ENCODE measurements around the gene MACROD2. TPM values are rescaled to one million over a fixed set of nuclear protein-coding genes. Genes with fewer than 3 reads are reported as not detected.

MACROD2 gene
- total RNA-seq, 5 donors from 2014 or later (not counting 1 experiment from before 2014, with no cell fraction given) = 0.23 to 1.3 (median 0.51) TPM; not detected in 2

- Mint-ChIP-seq H3K4me1 (no peaks in the 10 kb centered on the region), H3K4me3 (no peak overlapping the region), H3K27ac (no peak overlapping the region), H3K27me3 (no peaks in the 10 kb centered on the region), H3K36me3 (no peaks in the 10 kb centered on the region), H3K9me3 (peaks cover 0 to 20% (median 10%) of the 10 kb centered on the region in 3 donors)
- DNase-seq (no peak), ATAC-seq (replicated peaks in 1 of 4) (no peak)
- no peak overlapping the region for H3K27ac ChIP-seq (ENCODE audit: low read length)
- no peak overlapping the region for H3K4me3 ChIP-seq (ENCODE audit: control insufficient read depth in 1 of 2, extremely low read depth in 1 of 2, low read length in 1 of 2)
- POLR2A ChIA-PET = no interaction called here
- H3K4me1 ChIP-seq (ENCODE audit: control insufficient read depth in 1 of 2, extremely low read depth in 1 of 2, insufficient read depth in 2 of 2, low read length in 2 of 2) = no peaks in the 10 kb centered on the region
- no peaks in the 10 kb centered on the region for H3K36me3 ChIP-seq (ENCODE audit: control insufficient read depth in 2 of 2, extremely low read depth in 1 of 2, insufficient read depth in 1 of 2, low read length in 1 of 2)
- no peaks in the 10 kb centered on the region for H3K9me3 ChIP-seq
- CTCF ChIA-PET = no interaction called here
- H3K27me3 ChIP-seq (replicated peaks in 1 of 2; ENCODE audit: control insufficient read depth in 2 of 2, extremely low read depth in 1 of 2, insufficient read depth in 2 of 2, low read length in 1 of 2) = no peaks in the 10 kb centered on the region
- no CpG with 5 or more reads among the region's 1 CpG for WGBS (ENCODE audit: insufficient coverage)
Measured at GRCh38 chr20:15199698-15200097, 1204.4 kb downstream of the MACROD2 start.

DNA sequence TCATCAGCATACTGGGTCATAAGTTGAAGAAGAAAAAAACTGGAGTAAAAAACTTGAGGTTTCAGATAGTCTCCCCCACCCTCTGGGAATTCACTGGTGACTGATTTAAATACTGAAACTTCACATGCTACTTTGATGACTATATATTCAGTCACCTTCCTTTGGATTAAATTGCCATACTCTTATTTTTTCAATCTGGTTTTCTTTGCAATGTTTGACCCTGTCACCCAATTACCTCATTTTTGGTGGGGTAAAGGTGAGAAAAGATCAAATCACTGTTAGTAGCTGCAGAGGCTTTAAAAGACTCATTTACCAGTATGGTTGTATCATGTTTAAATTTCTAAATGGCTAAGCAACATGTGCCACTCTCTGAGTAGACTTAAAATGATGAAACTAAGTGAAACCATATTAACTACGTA, 1204.8 kb downstream of the MACROD2 start:
- Histone ChIP-seq H3K36me3 (ENCODE audit: control insufficient read depth in 2 of 2, extremely low read depth in 1 of 2, insufficient read depth in 1 of 2, low read length in 1 of 2) (no peaks in the 10 kb centered on the region), H3K27ac (ENCODE audit: low read length) (no peak overlapping the region), H3K9me3 (no peaks in the 10 kb centered on the region), H3K4me1 (ENCODE audit: control insufficient read depth in 1 of 2, extremely low read depth in 1 of 2, insufficient read depth in 2 of 2, low read length in 2 of 2) (no peaks in the 10 kb centered on the region), H3K4me3 (ENCODE audit: control insufficient read depth in 1 of 2, extremely low read depth in 1 of 2, low read length in 1 of 2) (no peak overlapping the region), H3K27me3 (replicated peaks in 1 of 2; ENCODE audit: control insufficient read depth in 2 of 2, extremely low read depth in 1 of 2, insufficient read depth in 2 of 2, low read length in 1 of 2) (no peaks in the 10 kb centered on the region)
- WGBS (ENCODE audit: insufficient coverage) = 60% methylated on average over 1 of the region's 1 CpG
- no peak for DNase-seq
- Mint-ChIP-seq H3K36me3 (no peaks in the 10 kb centered on the region), H3K27me3 (no peaks in the 10 kb centered on the region), H3K9me3 (peaks cover 0 to 20% (median 13%) of the 10 kb centered on the region in 3 donors), H3K27ac (no peak overlapping the region), H3K4me3 (no peak overlapping the region), H3K4me1 (no peaks in the 10 kb centered on the region)
- ATAC-seq (replicated peaks in 1 of 4) = no peak
- POLR2A ChIA-PET = no interaction called here
- CTCF ChIA-PET = no interaction called here

GRCh38 chr20:15201602-15202001, 1206.3 kb downstream of the MACROD2 start:
- Histone ChIP-seq H3K4me3 (ENCODE audit: control insufficient read depth in 1 of 2, extremely low read depth in 1 of 2, low read length in 1 of 2) (no peak overlapping the region), H3K27me3 (replicated peaks in 1 of 2; ENCODE audit: control insufficient read depth in 2 of 2, extremely low read depth in 1 of 2, insufficient read depth in 2 of 2, low read length in 1 of 2) (no peaks in the 10 kb centered on the region), H3K36me3 (ENCODE audit: control insufficient read depth in 2 of 2, extremely low read depth in 1 of 2, insufficient read depth in 1 of 2, low read length in 1 of 2) (no peaks in the 10 kb centered on the region), H3K4me1 (ENCODE audit: control insufficient read depth in 1 of 2, extremely low read depth in 1 of 2, insufficient read depth in 2 of 2, low read length in 2 of 2) (no peaks in the 10 kb centered on the region), H3K9me3 (no peaks in the 10 kb centered on the region), H3K27ac (ENCODE audit: low read length) (no peak overlapping the region)
- CTCF ChIA-PET = no interaction called here
- POLR2A ChIA-PET = no interaction called here
- no peaks in the 10 kb centered on the region for H3K36me3 Mint-ChIP-seq
- no peaks in the 10 kb centered on the region for H3K27me3 Mint-ChIP-seq
- peaks cover 0 to 19% (median 14%) of the 10 kb centered on the region in 3 donors for H3K9me3 Mint-ChIP-seq
- DNase-seq (no peak), ATAC-seq (replicated peaks in 1 of 4) (no peak)
- no peak overlapping the region for H3K27ac Mint-ChIP-seq
- no peaks in the 10 kb centered on the region for H3K4me1 Mint-ChIP-seq
- WGBS (ENCODE audit: insufficient coverage) = no CpG with 5 or more reads among the region's 1 CpG
- no peak overlapping the region for H3K4me3 Mint-ChIP-seq

- H3K27me3 Mint-ChIP-seq = no peaks in the 10 kb centered on the region
- no peak overlapping the region for H3K4me3 Mint-ChIP-seq
- ChIA-PET POLR2A (no interaction called here), CTCF (no interaction called here)
- Histone ChIP-seq H3K9me3 (no peaks in the 10 kb centered on the region), H3K27ac (ENCODE audit: low read length) (no peak overlapping the region), H3K4me3 (ENCODE audit: control insufficient read depth in 1 of 2, extremely low read depth in 1 of 2, low read length in 1 of 2) (no peak overlapping the region), H3K27me3 (replicated peaks in 1 of 2; ENCODE audit: control insufficient read depth in 2 of 2, extremely low read depth in 1 of 2, insufficient read depth in 2 of 2, low read length in 1 of 2) (no peaks in the 10 kb centered on the region), H3K36me3 (ENCODE audit: control insufficient read depth in 2 of 2, extremely low read depth in 1 of 2, insufficient read depth in 1 of 2, low read length in 1 of 2) (no peaks in the 10 kb centered on the region), H3K4me1 (ENCODE audit: control insufficient read depth in 1 of 2, extremely low read depth in 1 of 2, insufficient read depth in 2 of 2, low read length in 2 of 2) (no peaks in the 10 kb centered on the region)
- no CpG with 5 or more reads among the region's 5 CpGs for WGBS (ENCODE audit: insufficient coverage)
- no peaks in the 10 kb centered on the region for H3K4me1 Mint-ChIP-seq
- no peak overlapping the region for H3K27ac Mint-ChIP-seq
- H3K9me3 Mint-ChIP-seq = peaks cover 4 to 28% (median 20%) of the 10 kb centered on the region in 3 donors
- no peak for DNase-seq
- no peaks in the 10 kb centered on the region for H3K36me3 Mint-ChIP-seq
- no peak for ATAC-seq (replicated peaks in 1 of 4)
Measured at GRCh38 chr20:15204234-15204633, 1208.9 kb downstream of the MACROD2 start.

- Histone ChIP-seq H3K27ac (ENCODE audit: low read length) (no peak overlapping the region), H3K4me1 (ENCODE audit: control insufficient read depth in 1 of 2, extremely low read depth in 1 of 2, insufficient read depth in 2 of 2, low read length in 2 of 2) (no peaks in the 10 kb centered on the region), H3K4me3 (ENCODE audit: control insufficient read depth in 1 of 2, extremely low read depth in 1 of 2, low read length in 1 of 2) (no peak overlapping the region), H3K9me3 (no peaks in the 10 kb centered on the region), H3K36me3 (ENCODE audit: control insufficient read depth in 2 of 2, extremely low read depth in 1 of 2, insufficient read depth in 1 of 2, low read length in 1 of 2) (no peaks in the 10 kb centered on the region), H3K27me3 (replicated peaks in 1 of 2; ENCODE audit: control insufficient read depth in 2 of 2, extremely low read depth in 1 of 2, insufficient read depth in 2 of 2, low read length in 1 of 2) (no peaks in the 10 kb centered on the region)
- no peak overlapping the region for H3K4me3 Mint-ChIP-seq
- H3K27me3 Mint-ChIP-seq = no peaks in the 10 kb centered on the region
- peaks cover 4 to 30% (median 22%) of the 10 kb centered on the region in 3 donors for H3K9me3 Mint-ChIP-seq
- no peak overlapping the region for H3K27ac Mint-ChIP-seq
- no peak for DNase-seq
- ChIA-PET POLR2A (no interaction called here), CTCF (no interaction called here)
- H3K4me1 Mint-ChIP-seq = no peaks in the 10 kb centered on the region
- H3K36me3 Mint-ChIP-seq = no peaks in the 10 kb centered on the region
- no peak for ATAC-seq (replicated peaks in 1 of 4)
- WGBS (ENCODE audit: insufficient coverage) = no CpG with 5 or more reads among the region's 2 CpGs
Measured at GRCh38 chr20:15205028-15205427, 1209.7 kb downstream of the MACROD2 start.

GRCh38 chr20:15205719-15206118, 1210.4 kb downstream of the MACROD2 start:
- CTCF ChIA-PET = no interaction called here
- DNase-seq = no peak
- POLR2A ChIA-PET = interaction anchor here in 1 of 2 donors (0.7 kb wide), 1 partner anchor 229 kb away, joined by 3 read pairs; no protein-coding TSS in a partner anchor

DNA sequence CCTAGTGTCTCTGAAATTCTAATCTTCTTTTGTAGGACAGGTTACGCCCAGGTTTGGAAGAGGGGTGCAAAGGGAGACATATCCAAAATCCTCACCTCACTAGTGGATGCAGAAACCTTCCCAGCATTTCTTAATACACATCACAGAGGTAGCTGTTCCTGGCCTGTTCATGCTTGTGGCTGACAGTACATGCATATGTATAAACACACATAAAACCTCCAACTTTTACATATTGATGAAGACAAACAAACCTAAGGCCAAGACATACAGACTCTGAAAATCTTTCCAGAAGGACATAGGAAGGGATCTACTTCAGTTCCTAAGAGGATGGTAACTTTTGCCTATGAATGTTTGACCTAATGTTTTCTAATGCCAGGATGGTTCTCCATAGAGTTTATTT, 1214.2 kb downstream of the MACROD2 start:
- H3K36me3 ChIP-seq (ENCODE audit: control insufficient read depth in 2 of 2, extremely low read depth in 1 of 2, insufficient read depth in 1 of 2, low read length in 1 of 2) = no peaks in the 10 kb centered on the region
- no peaks in the 10 kb centered on the region for H3K9me3 ChIP-seq
- WGBS (ENCODE audit: insufficient coverage) = no CpG with 5 or more reads among the region's 1 CpG
- no peak overlapping the region for H3K27ac ChIP-seq (ENCODE audit: low read length)
- H3K4me1 ChIP-seq (ENCODE audit: control insufficient read depth in 1 of 2, extremely low read depth in 1 of 2, insufficient read depth in 2 of 2, low read length in 2 of 2) = no peaks in the 10 kb centered on the region
- Mint-ChIP-seq H3K4me1 (no peaks in the 10 kb centered on the region), H3K4me3 (no peak overlapping the region), H3K27me3 (no peaks in the 10 kb centered on the region), H3K36me3 (no peaks in the 10 kb centered on the region), H3K9me3 (peaks cover 15 to 42% (median 17%) of the 10 kb centered on the region in 3 donors), H3K27ac (no peak overlapping the region)
- no peak overlapping the region for H3K4me3 ChIP-seq (ENCODE audit: control insufficient read depth in 1 of 2, extremely low read depth in 1 of 2, low read length in 1 of 2)
- no peaks in the 10 kb centered on the region for H3K27me3 ChIP-seq (replicated peaks in 1 of 2; ENCODE audit: control insufficient read depth in 2 of 2, extremely low read depth in 1 of 2, insufficient read depth in 2 of 2, low read length in 1 of 2)
- CTCF ChIA-PET = no interaction called here
- DNase-seq = no peak
- ATAC-seq (replicated peaks in 1 of 4) = no peak
- POLR2A ChIA-PET = no interaction called here

More at GRCh38 chr20:15205719-15206118, 1210.4 kb downstream of the MACROD2 start:
- Mint-ChIP-seq H3K4me3 (no peak overlapping the region), H3K9me3 (peaks cover 8 to 37% (median 23%) of the 10 kb centered on the region in 3 donors), H3K27me3 (no peaks in the 10 kb centered on the region), H3K27ac (no peak overlapping the region), H3K36me3 (no peaks in the 10 kb centered on the region), H3K4me1 (no peaks in the 10 kb centered on the region)
- H3K36me3 ChIP-seq (ENCODE audit: control insufficient read depth in 2 of 2, extremely low read depth in 1 of 2, insufficient read depth in 1 of 2, low read length in 1 of 2) = no peaks in the 10 kb centered on the region
- ATAC-seq (replicated peaks in 1 of 4) = no peak
- H3K9me3 ChIP-seq = no peaks in the 10 kb centered on the region
- no peaks in the 10 kb centered on the region for H3K27me3 ChIP-seq (replicated peaks in 1 of 2; ENCODE audit: control insufficient read depth in 2 of 2, extremely low read depth in 1 of 2, insufficient read depth in 2 of 2, low read length in 1 of 2)
- H3K4me3 ChIP-seq (ENCODE audit: control insufficient read depth in 1 of 2, extremely low read depth in 1 of 2, low read length in 1 of 2) = no peak overlapping the region
- H3K27ac ChIP-seq (ENCODE audit: low read length) = no peak overlapping the region
- no peaks in the 10 kb centered on the region for H3K4me1 ChIP-seq (ENCODE audit: control insufficient read depth in 1 of 2, extremely low read depth in 1 of 2, insufficient read depth in 2 of 2, low read length in 2 of 2)

Data from T-cell (primary cell).